ENCODE results near the gene HSFX3.
"Not testable (repeated sequence)": the region's sequence is repeated elsewhere in the genome, so short reads cannot be mapped to it uniquely, and the experiment has no call there.

DNA sequence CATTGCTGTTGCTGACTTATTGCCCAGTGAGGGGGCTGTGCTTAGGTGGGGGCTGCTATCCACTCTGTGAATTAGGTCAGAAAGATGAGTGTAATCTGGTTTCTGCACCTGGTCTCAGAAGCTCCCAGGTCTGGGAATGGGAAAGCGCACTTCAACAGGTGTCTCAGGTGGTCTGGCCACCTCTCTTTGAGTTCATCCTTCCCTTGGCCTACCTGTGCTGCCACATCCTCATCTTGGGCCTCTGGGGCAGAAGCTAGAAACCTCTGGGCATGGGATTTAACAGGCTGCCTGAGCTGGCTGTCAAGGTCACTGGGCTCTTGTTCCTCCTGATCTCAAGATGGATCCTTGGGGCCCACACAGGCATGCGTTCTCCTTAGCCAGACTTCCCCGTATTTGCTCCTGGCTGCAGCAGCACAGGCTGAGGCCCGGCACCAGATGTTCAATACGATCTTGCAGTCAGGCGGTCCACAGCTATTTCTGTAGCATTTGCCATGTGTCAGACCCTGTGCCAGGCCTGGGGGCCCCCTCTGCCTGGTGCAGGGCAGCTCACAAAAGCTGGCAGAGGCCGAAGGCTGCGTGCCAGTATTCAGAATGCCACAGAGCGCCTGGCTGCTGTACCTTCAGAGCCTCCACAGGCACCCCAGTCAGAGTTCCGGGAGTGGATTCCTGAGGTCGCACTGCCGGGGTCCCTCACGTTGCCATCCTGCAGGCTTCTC is 23.2 kb downstream of the HSFX3 start:
- TF ChIP-seq POLR2AphosphoS5 (IDR thresholded peaks at IDR 0.05; ENCODE audit: low read depth, low read length); ZNF274 (IDR thresholded peaks at IDR 0.05; ENCODE audit: low read depth, low read length); YY1 (IDR thresholded peaks at IDR 0.05; ENCODE audit: extremely low read depth, insufficient replicate concordance, low read depth, low read length); JUND (IDR thresholded peaks at IDR 0.05); CBX3 (IDR thresholded peaks at IDR 0.05; ENCODE audit: low read depth); POLR2A (IDR thresholded peaks at IDR 0.05; ENCODE audit: borderline replicate concordance, extremely low read depth, insufficient read depth, insufficient read length); EGR1 (IDR thresholded peaks at IDR 0.05; ENCODE audit: low read depth); ZFX (IDR thresholded peaks at IDR 0.05); FOSL1 (IDR thresholded peaks at IDR 0.05; ENCODE audit: low read depth): not testable (repeated sequence)
- TF ChIP-seq, protein P1, sequence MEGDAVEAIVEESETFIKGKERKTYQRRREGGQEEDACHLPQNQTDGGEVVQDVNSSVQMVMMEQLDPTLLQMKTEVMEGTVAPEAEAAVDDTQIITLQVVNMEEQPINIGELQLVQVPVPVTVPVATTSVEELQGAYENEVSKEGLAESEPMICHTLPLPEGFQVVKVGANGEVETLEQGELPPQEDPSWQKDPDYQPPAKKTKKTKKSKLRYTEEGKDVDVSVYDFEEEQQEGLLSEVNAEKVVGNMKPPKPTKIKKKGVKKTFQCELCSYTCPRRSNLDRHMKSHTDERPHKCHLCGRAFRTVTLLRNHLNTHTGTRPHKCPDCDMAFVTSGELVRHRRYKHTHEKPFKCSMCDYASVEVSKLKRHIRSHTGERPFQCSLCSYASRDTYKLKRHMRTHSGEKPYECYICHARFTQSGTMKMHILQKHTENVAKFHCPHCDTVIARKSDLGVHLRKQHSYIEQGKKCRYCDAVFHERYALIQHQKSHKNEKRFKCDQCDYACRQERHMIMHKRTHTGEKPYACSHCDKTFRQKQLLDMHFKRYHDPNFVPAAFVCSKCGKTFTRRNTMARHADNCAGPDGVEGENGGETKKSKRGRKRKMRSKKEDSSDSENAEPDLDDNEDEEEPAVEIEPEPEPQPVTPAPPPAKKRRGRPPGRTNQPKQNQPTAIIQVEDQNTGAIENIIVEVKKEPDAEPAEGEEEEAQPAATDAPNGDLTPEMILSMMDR (IDR thresholded peaks at IDR 0.05 in 2 of 3, conservative IDR thresholded peaks at IDR 0.05 in 1 of 3; ENCODE audit: borderline replicate concordance in 1 of 3, insufficient read depth in 1 of 3, low read depth in 2 of 3, low read length in 2 of 3) = not testable (repeated sequence)
- TF ChIP-seq, protein P2, sequence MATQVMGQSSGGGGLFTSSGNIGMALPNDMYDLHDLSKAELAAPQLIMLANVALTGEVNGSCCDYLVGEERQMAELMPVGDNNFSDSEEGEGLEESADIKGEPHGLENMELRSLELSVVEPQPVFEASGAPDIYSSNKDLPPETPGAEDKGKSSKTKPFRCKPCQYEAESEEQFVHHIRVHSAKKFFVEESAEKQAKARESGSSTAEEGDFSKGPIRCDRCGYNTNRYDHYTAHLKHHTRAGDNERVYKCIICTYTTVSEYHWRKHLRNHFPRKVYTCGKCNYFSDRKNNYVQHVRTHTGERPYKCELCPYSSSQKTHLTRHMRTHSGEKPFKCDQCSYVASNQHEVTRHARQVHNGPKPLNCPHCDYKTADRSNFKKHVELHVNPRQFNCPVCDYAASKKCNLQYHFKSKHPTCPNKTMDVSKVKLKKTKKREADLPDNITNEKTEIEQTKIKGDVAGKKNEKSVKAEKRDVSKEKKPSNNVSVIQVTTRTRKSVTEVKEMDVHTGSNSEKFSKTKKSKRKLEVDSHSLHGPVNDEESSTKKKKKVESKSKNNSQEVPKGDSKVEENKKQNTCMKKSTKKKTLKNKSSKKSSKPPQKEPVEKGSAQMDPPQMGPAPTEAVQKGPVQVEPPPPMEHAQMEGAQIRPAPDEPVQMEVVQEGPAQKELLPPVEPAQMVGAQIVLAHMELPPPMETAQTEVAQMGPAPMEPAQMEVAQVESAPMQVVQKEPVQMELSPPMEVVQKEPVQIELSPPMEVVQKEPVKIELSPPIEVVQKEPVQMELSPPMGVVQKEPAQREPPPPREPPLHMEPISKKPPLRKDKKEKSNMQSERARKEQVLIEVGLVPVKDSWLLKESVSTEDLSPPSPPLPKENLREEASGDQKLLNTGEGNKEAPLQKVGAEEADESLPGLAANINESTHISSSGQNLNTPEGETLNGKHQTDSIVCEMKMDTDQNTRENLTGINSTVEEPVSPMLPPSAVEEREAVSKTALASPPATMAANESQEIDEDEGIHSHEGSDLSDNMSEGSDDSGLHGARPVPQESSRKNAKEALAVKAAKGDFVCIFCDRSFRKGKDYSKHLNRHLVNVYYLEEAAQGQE (IDR thresholded peaks at IDR 0.05; ENCODE audit: low read depth) = not testable (repeated sequence)

Data from HCT116 (cell line).